Forelimb muscle (tissue), 1 donor: ENCODE data around the gene PAPOLA. TPM values are rescaled to one million over a fixed set of nuclear protein-coding genes. Genes with fewer than 3 reads are reported as not detected.
"Not testable (repeated sequence)": the region's sequence is repeated elsewhere in the genome, so short reads cannot be mapped to it uniquely, and the experiment has no call there.

Experiments used
- DNase-seq: peaks from one replicate; pipeline ENCODE4 v3.0.0-alpha.2; 2013; ENCODE audit warnings: low read depth
- polyA plus RNA-seq: library from polyadenylated mRNA; unstranded; fragments of 120-200 nt; gene quantifications from one replicate; pipeline ENCODE4 v1.2.1, GENCODE V29; 2013; ENCODE audit not compliant: insufficient read length

Gene PAPOLA
- 108 TPM for polyA plus RNA-seq

DNA sequence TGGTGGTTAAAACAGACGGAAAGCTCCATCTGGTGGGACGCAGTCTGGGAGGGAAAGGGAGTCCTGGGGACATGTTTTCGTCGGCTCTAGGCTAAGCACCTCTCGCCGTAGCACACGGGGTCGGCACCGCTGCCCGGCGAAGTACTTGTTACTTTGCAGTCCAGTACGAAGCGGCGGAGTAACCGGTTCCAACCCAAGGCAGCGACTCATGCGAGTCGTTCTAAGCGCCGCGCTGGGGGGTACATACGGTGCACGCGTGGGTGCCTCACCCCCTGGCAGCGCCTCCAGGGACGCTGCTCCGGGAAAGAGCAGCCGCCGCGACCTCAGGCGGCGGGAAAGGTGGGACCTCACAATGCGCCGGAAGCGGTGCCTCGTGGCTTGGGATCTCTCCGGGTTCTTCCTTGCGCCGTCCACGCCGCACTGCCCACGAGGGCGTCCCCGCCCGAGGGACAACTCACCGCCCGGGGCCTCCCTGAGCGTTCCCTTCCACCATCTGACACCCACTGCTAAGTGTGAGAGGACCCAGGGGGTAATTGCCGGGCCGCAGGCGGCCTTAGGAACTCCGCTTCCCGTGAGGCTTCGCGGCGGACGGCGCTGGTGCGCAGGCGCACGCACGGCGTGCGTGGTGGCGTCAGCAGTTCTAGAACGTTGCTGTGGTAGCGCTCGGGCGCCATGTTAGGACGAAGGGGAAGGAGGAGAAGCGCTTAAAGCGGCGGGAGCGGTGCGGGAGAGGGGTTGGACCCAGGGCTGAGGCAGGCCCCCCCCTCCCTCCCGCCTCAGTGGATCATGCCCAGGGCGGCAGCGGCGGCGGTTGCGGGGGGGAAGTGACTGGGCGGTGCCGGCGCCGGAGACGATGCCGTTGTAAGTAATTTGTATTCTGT lies at the start of gene PAPOLA:
Gene PAPOLA, plus strand, starts transcription at position 643 of the 881 bp plus-strand sequence. Its CDS starts 211 bp downstream, at position 854.
- peak; percentile 97 for DNase-seq

DNA sequence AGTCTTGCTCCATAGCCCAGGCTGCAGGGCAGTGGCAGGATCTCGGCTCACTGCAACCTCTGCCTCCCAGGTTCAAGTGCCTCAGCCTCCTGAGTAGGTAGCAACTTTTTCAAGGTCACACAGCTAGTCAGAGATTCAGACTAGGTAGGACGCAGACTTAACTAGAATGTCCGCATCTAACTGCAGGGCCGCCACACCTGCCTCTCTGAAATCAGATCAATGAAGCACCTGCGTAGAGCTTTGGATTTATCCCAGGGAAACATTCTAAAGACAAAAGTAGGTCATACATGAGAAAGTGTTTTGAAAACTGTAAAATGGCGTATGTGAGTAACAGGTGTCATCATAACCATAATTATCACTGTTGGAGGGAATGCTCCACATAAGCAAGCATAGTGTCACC lies 49.5 kb upstream of the PAPOLA start:
- no peak for DNase-seq

DNA sequence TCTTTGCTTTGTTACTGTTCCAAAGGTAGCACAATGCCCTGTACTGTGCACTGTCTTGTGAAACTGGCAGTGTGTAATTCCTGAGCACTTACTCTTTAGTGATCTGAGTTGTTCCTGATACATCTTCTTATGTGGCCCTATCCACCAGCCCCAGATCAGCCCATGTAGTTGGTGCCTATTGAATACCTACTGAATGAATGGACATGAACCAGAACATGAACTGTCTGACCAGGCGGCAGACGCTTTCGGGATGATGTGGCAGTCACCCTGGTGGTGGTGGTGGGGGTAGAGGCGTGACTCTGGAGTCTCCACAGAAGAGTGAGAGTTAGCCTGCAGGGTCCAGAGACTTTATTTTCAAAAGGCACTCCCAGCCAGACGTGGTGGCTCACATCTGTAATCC lies 46.6 kb upstream of the PAPOLA start:
- no peak for DNase-seq

DNA sequence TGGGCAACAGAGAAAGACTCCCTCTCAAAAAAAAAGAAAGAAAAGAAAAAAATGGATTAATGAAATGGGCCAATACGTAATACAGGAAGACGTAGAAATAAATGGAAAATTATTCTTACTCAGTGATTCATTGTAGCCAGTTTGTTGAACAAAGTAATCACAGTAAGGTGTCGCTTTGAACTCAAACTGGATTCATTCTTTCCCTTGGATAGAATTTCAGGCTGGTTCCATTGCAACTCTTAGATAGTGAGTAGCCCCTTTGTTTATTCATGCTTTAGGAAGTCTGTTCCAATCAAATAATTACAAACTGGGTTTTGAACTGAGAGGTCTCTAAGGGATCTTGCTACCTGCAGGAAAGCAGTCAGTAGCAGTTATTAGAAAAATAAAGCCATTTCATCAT lies 42.3 kb upstream of the PAPOLA start:
- DNase-seq, result no peak

GRCh38 chr14:96461950-96462798 lies 40.0 kb upstream of the PAPOLA start:
- no peak for DNase-seq

DNA sequence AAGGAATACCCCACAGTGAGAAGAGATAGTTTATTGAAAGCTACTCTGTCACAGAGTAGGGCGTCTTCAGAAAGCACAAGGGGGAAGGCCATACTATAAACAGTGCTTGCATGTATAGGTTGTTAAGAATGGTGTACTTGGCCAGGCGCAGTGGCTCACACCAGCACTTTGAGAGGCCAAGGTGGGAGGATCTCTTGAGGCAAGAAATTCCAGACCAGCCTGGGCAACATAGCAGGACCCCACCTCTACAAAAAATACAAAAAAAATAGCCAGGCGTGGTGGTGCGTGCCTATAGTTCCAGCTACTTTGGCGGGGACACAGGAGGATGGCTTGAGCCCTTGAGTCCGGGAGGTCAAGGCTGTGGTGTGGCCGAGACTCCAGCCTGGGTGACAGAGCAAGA lies 38.0 kb upstream of the PAPOLA start:
- no peak for DNase-seq

DNA sequence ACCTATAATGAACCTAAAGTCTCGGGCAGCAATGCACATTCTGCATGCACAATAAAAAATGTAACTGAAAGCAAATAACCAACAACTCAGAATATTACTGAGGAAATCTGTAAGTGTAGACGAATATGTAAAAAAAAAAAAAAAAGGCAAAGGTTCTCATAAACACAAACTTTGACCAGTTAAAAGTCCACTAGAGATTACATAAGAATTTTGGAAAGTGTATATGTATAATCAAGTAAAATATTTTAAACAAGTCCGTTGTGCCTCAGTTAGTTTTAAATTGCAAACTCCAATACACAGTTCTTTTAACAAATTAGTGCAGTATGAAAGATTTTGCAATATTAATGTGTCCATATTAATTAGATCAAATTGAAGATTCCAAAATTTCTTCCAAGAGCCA lies 35.3 kb upstream of the PAPOLA start:
- DNase-seq, result no peak

- DNase-seq, result no peak
These were observed 31.9 kb upstream of the PAPOLA start for GRCh38 chr14:96470331-96470730.

- DNase-seq, result not testable (repeated sequence)
These were observed 31.2 kb upstream of the PAPOLA start for GRCh38 chr14:96470967-96471366.

DNA sequence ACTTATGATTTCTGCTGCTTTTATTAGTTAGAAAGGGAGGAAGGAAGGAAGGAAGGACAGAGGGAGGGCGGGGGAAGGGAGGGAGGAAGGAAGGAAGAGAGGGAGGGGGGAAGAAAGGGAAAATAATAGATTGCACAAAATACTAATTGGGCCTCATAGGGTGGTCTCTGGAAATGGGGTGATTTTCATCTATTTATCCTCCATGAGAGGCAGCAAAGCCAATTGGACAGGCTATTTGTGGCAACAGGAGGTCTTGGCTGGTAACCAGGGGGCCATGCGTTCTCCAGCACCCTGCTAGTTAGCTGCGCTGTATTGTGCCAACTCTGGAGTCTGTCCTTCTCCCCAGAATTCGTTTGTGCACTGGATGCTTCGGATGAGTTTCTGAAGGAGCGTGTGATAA lies 24.1 kb upstream of the PAPOLA start:
- DNase-seq, result no peak

GRCh38 chr14:96479435-96480146 lies 22.6 kb upstream of the PAPOLA start:
- no peak for DNase-seq

- DNase-seq, result no peak
These were observed 20.4 kb upstream of the PAPOLA start for GRCh38 chr14:96481731-96482314.

DNA sequence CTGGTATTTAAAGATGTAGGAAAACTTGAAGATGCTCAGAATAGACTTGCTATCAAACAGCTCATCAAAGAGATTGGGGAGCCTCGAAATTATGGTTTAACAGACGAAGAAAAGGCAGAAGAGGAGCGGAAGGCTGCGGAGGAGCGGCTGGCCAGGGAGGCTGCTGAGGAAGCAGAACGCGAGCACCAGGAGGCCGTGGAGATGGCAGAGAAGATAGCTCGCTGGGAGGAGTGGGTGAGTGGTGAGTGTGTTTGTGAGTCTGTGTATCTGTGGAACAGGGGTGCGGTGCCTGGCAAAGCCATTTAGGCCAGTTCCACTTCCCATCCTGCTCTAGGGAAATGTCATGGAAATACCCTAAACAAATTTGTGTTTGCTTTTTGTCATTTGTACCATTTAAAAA lies 19.2 kb upstream of the PAPOLA start:
- no peak for DNase-seq

DNA sequence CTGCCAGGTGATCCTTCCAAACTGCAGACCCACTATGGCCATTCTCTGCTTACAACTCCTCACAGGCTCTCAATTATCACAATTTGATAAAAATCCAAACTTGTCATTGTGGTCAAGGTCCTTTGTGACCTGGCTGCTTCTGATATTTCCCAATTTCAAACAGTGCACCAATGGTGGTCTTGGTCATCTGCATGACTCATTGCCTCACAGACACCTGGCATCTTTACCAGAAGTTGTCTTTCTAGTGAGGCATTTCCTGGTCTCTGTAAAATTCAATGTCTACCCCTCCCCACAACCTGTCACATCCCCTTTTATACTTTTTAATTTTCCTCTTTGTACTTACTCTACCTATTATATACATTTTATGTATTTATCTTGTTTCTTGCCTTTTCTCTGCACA lies 17.8 kb upstream of the PAPOLA start:
- no peak for DNase-seq

DNA sequence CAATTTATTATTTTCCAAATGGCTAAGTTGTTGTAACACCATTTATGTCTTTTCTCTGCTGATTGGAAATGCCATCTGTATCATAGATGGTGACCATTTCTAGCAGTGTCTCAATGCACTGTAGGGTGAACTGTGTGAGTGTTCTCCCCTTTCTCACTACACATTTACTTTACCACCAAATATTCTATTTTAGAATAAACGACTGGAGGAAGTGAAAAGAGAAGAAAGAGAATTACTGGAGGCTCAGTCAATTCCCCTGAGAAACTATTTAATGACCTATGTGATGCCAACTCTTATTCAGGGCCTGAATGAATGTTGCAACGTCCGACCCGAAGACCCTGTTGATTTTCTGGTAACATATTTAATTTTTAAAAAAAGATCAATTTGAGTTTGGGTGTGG lies 15.5 kb upstream of the PAPOLA start:
- DNase-seq, result no peak

DNA sequence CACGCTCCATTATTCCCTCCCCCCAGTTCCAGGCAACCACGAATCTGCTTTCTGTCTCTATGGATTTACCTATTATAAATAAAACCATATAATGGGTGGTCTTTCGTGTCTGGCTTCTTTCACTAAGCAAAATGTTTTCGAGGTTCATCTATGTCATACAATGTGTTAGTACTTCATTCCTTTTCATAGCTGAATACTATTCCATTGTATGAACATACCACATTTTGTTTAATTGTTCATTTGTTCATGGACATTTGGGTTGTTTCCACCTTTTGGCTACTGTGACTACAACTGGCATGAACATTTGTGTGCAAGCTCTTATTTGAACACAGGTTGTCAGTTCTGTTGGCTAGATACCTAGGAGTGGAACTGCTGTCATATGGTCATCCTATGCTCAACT lies 12.9 kb upstream of the PAPOLA start:
- DNase-seq, result no peak

DNA sequence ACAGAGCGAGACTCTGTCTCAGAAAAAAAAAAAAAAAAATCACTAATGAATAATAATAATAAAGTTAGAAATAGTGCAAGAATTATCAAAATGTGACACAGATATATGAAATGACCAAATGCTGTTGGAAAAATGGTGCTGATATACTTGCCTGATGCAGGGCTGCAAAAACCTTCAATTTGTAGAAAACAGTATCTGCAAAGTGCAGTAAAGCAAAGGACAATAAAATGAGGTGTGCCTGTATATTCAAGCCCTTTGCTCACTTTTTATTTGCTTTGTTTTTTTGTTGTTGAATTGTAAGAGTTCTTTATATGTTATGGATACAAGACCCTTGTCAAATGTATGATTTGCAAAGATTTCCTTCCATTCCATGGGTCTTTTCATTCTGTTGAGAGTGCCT lies 9.0 kb upstream of the PAPOLA start:
- no peak for DNase-seq

DNA sequence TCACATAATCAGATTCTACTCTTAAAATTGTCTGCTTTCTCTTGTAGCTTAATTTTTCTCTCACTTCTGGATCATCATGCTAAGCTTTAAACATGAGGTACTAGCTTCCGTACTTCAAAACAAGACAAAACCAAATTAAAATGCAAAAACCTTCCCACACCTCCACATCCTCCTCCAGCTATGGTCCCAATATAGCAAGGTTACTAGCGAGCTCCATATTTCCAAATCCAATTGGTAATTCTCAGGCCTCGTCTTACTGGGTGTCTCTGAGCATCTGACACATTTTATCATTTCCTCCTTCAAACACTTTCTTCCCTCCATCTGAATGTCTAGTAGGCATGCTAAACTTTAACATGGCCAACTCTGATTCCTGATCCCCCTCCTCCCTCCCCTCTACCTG lies 7.9 kb upstream of the PAPOLA start:
- no peak for DNase-seq

DNA sequence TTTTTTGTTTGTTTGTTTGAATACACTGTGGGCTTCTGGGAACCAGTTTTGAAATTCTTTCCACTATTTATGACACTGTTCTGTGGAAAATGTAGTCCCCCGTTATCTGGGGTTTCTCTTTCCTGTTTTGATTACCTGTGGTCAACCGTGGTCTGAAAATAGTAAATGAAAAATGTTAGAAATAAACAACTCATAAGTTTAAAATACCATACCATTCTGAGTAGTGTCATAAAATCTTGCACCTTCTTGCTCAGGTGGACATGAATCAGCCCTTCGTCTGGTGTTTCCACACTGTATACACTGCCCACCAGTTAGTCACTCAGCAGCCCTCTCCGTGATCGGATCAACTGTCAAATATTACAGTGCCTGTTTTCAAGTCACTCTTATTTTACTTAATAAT lies 5.1 kb upstream of the PAPOLA start:
- no peak for DNase-seq

DNA sequence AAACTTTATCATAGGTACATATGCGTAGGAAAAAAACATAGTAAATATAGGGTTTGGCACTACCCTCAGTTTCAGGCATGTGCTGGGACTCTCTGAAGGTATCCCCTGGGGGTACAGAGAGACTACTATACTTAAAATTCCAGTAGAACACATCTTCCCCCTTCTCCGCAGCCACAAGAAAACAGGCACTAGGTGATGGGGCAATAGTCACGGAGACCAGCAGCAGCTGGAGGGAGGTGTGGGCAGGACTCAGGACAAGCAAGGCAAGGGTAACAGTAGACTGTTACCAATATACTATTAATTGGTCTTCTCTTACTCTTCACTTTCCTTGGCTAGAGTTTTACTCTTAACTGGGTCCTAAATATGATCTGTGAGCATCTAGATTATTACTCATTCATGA lies 4.6 kb upstream of the PAPOLA start:
- no peak for DNase-seq

- no peak for DNase-seq
These were observed 904 bp upstream of the PAPOLA start for GRCh38 chr14:96501217-96501739.
